Medulla oblongata (tissue), 1 donor: ENCODE results near the gene LILRB3.
A peak's percentile ranks its signal among the peaks of the same experiment; 100 is the strongest.
"Not testable (repeated sequence)": the region's sequence is repeated elsewhere in the genome, so short reads cannot be mapped to it uniquely, and the experiment has no call there.

Source experiments
- DNase-seq: peaks from one replicate; pipeline ENCODE4 v3.0.0-alpha.2; 2015; ENCODE audit errors: extremely low spot score

The LILRB3 gene

GRCh38 chr19:54242646-54243045, 19.8 kb upstream of the LILRB3 start, which contains the start of gene LILRA6:
Gene LILRA6, minus strand, starts transcription at chr19:54242790.
- DNase-seq, result not testable (repeated sequence)

- not testable (repeated sequence) for DNase-seq
These were observed 19.4 kb upstream of the LILRB3 start for GRCh38 chr19:54242234-54242633.

- DNase-seq, result not testable (repeated sequence)
These were observed 17.8 kb upstream of the LILRB3 start for GRCh38 chr19:54240372-54241336.

GRCh38 chr19:54239491-54240371, 16.9 kb upstream of the LILRB3 start:
- not testable (repeated sequence) for DNase-seq

- no peak for DNase-seq
These were observed 11.1 kb upstream of the LILRB3 start for GRCh38 chr19:54233941-54234340.

- DNase-seq, result peak; percentile 95
These were observed 8.5 kb upstream of the LILRB3 start for GRCh38 chr19:54231077-54231931.

GRCh38 chr19:54230031-54230430, 7.2 kb upstream of the LILRB3 start:
- no peak for DNase-seq

- no peak for DNase-seq
These were observed 6.3 kb upstream of the LILRB3 start for GRCh38 chr19:54229146-54229545.

- DNase-seq, result not testable (repeated sequence)
These were observed 1.8 kb upstream of the LILRB3 start for GRCh38 chr19:54224619-54225018.

- DNase-seq, result not testable (repeated sequence)
These were observed 1.1 kb upstream of the LILRB3 start for GRCh38 chr19:54223937-54224281.

- DNase-seq, result not testable (repeated sequence)
These were observed 600 bp upstream of the LILRB3 start for GRCh38 chr19:54223277-54223936.

- DNase-seq, result not testable (repeated sequence)
These were observed 860 bp downstream of the LILRB3 start for GRCh38 chr19:54221947-54222346.

- not testable (repeated sequence) for DNase-seq
These were observed 3.1 kb downstream of the LILRB3 start for GRCh38 chr19:54219702-54220101.

GRCh38 chr19:54218960-54219661, 3.7 kb downstream of the LILRB3 start:
- no peak for DNase-seq

GRCh38 chr19:54218259-54218658, 4.5 kb downstream of the LILRB3 start:
- DNase-seq, result no peak

GRCh38 chr19:54217517-54218247, 5.1 kb downstream of the LILRB3 start:
- not testable (repeated sequence) for DNase-seq

- DNase-seq, result no peak
These were observed 5.9 kb downstream of the LILRB3 start for GRCh38 chr19:54216869-54217268.

- not testable (repeated sequence) for DNase-seq
These were observed 8.1 kb downstream of the LILRB3 start for GRCh38 chr19:54214734-54215133.

- not testable (repeated sequence) for DNase-seq
These were observed 8.6 kb downstream of the LILRB3 start for GRCh38 chr19:54214217-54214616.
